HEK293 (cell line): Measurements from ENCODE around the gene ZP3.

ENCODE experiments used
- BCL11B ChIP-seq: fragments of 450-650 bp; formaldehyde crosslinking; IDR thresholded peaks from 2 replicates; pipeline ENCODE4 v1.5.1; 2016; ENCODE audit warnings: low read depth, missing biosample characterization, missing genetic modification characterization
- CTCF ChIP-seq: fragments of 450-650 bp; formaldehyde crosslinking; IDR thresholded peaks from 2 replicates; pipeline ENCODE4 v1.5.1; 2016; ENCODE audit warnings: missing biosample characterization, missing genetic modification characterization
- TCF7L2 ChIP-seq: IDR thresholded peaks from 2 replicates; pipeline ENCODE4 v1.6.1; 2011; ENCODE audit warnings: low read depth, mild to moderate bottlenecking, inconsistent platforms, low read length, moderate library complexity, borderline replicate concordance
- ZBTB10 ChIP-seq: fragments of 450-650 bp; formaldehyde crosslinking; IDR thresholded peaks from 2 replicates; pipeline ENCODE4 v1.5.1; 2016; ENCODE audit warnings: missing biosample characterization, missing genetic modification characterization
- ZBTB11 ChIP-seq: fragments of 450-650 bp; formaldehyde crosslinking; conservative IDR thresholded peaks from 2 replicates; pipeline ENCODE4 v1.5.1; 2016; ENCODE audit warnings: low read depth, missing biosample characterization, missing genetic modification characterization
- ZNF274 ChIP-seq, 2 experiments: fragments of 200-500 bp in 1 of 2; fragments of 450-650 bp in 1 of 2; sonication (Bioruptor generic) in 1 of 2; formaldehyde crosslinking in 1 of 2; IDR thresholded peaks; 2 replicates each; pipeline versions ENCODE4 v1.5.1 to v1.6.1; 2014 to 2016; ENCODE audit warnings: borderline replicate concordance in 1 of 2, inconsistent platforms in 1 of 2, low read length in 1 of 2, missing biosample characterization in 1 of 2, missing genetic modification characterization in 1 of 2

GRCh38 chr7:76405738-76406137 is 19.0 kb upstream of the ZP3 start:
- no peak for TF ChIP-seq TCF7L2
- TF ChIP-seq CTCF (tag by site-specific recombination): no peak
- no peak for TF ChIP-seq ZBTB11 (tag by site-specific recombination)
- TF ChIP-seq BCL11B (tag by site-specific recombination): no peak
- no peak for TF ChIP-seq ZBTB10
- no peak for TF ChIP-seq ZNF274 (IDR thresholded peaks at IDR 0.05; ENCODE audit: low read length)
- no peak for TF ChIP-seq ZNF274 (tag by site-specific recombination; IDR thresholded peaks at IDR 0.05; ENCODE audit: borderline replicate concordance)
